GM12878 (cell line): ENCODE results near the gene RBM15B. TPM values are rescaled to one million over a fixed set of nuclear protein-coding genes. Genes with fewer than 3 reads are reported as not detected.

Experiments
- ASH2L ChIP-seq: fragments of 300-600, 200-600 bp; sonication (generic); IDR thresholded peaks from 2 replicates; pipeline ENCODE4 v1.6.1; 2017; ENCODE audit warnings: low read depth, mild to moderate bottlenecking, borderline replicate concordance
- BHLHE40 ChIP-seq, 2 experiments: fragments of 450-650 bp in 1 of 2; IDR thresholded peaks; 2 replicates each; pipeline ENCODE4 v1.6.1; 2011 to 2017; ENCODE audit warnings: low read depth in 2 of 2, borderline replicate concordance in 1 of 2, improper control_type of control experiment in 1 of 2, low read length in 1 of 2, mild to moderate bottlenecking in 1 of 2
- CBFB ChIP-seq: IDR thresholded peaks from 2 replicates; pipeline ENCODE4 v1.6.1; 2016; ENCODE audit warnings: antibody characterized with exemption, low read depth
- CEBPZ ChIP-seq: fragments of 150-350 bp; IDR thresholded peaks from 2 replicates; pipeline ENCODE4 v1.6.1; 2016; ENCODE audit warnings: low read depth, low read length
- CHD1 ChIP-seq: IDR thresholded peaks from 2 replicates; pipeline ENCODE4 v1.6.1; 2012; ENCODE audit warnings: low read depth, low read length, improper control_type of control experiment
- CHD2 ChIP-seq: IDR thresholded peaks from 2 replicates; pipeline ENCODE4 v1.6.1; 2011; ENCODE audit warnings: low read depth, low read length, improper control_type of control experiment, borderline replicate concordance
- CHD4 ChIP-seq: fragments of 200-600 bp; sonication (generic); IDR thresholded peaks from 2 replicates; pipeline ENCODE4 v1.6.1; 2016; ENCODE audit warnings: mild to moderate bottlenecking
- CREB1 ChIP-seq: IDR thresholded peaks from 2 replicates; pipeline ENCODE4 v1.6.1; 2012; ENCODE audit warnings: low read depth, mild to moderate bottlenecking, inconsistent platforms
- EP300 ChIP-seq, 2 experiments: fragments of 150-350 bp in 1 of 2; IDR thresholded peaks; 2 replicates each; pipeline ENCODE4 v1.6.1; 2011 to 2012; ENCODE audit warnings: low read depth in 2 of 2, low read length in 2 of 2, borderline replicate concordance in 1 of 2, improper control_type of control experiment in 1 of 2, inconsistent platforms in 1 of 2; ENCODE audit not compliant: control insufficient read depth in 1 of 2
- FOXK2 ChIP-seq: fragments of 450-650 bp; IDR thresholded peaks from 2 replicates; pipeline ENCODE4 v1.6.1; 2017; ENCODE audit warnings: mild to moderate bottlenecking, moderate library complexity
- IRF3 ChIP-seq: fragments of 450-650 bp; IDR thresholded peaks from 2 replicates; pipeline ENCODE4 v1.6.1; 2014; ENCODE audit warnings: mild to moderate bottlenecking
- MLLT1 ChIP-seq: fragments of 450-650 bp; IDR thresholded peaks from 2 replicates; pipeline ENCODE4 v1.6.1; 2016; ENCODE audit warnings: mild to moderate bottlenecking
- RELA ChIP-seq: fragments of 450-650 bp; IDR thresholded peaks from 2 replicates; pipeline ENCODE4 v1.8.0; 2014; ENCODE audit warnings: borderline replicate concordance; ENCODE audit not compliant: partially characterized antibody
- SMAD1 ChIP-seq: fragments of 450-650 bp; IDR thresholded peaks from 2 replicates; pipeline ENCODE4 v1.6.1; 2018; ENCODE audit warnings: mild to moderate bottlenecking, low read depth; ENCODE audit not compliant: partially characterized antibody
- SMARCA5 ChIP-seq: fragments of 450-650 bp; IDR thresholded peaks from 2 replicates; pipeline ENCODE4 v1.6.1; 2017; ENCODE audit warnings: mild to moderate bottlenecking
- SRF ChIP-seq, 2 experiments: IDR thresholded peaks; 2 replicates each; pipeline ENCODE4 v1.6.1; 2011; ENCODE audit warnings: low read depth in 2 of 2, low read length in 2 of 2, mild to moderate bottlenecking in 1 of 2, moderate library complexity in 1 of 2
- USF2 ChIP-seq: IDR thresholded peaks from 2 replicates; pipeline ENCODE4 v1.6.1; 2011; ENCODE audit warnings: low read depth, low read length, improper control_type of control experiment, borderline replicate concordance
- ZBTB11 ChIP-seq: fragments of 450-650 bp; formaldehyde crosslinking; IDR thresholded peaks from 2 replicates; pipeline ENCODE4 v1.5.0; 2022; ENCODE audit warnings: mild to moderate bottlenecking, missing genetic modification characterization
- polyA plus RNA-seq, 11 experiments: library from polyadenylated mRNA; depleted of rRNA in 4 of 11; unstranded in 6 of 11; stranded (reverse) in 5 of 11; fragments of >200 nt; fragmentation: Nextera tagmentation in 4 of 11; fragmentation: Illumina TruSeq in 1 of 11; extraction: Ambion mirVana in 4 of 11; extraction: Trizol in 1 of 11; gene quantifications; 1 replicate in 1 of 11; 2 replicates in 10 of 11; pipeline versions ENCODE4 v1.2.1 to v1.2.3, GENCODE V29; 2011 to 2016; ENCODE audit warnings: inconsistent platforms in 2 of 11, missing spikeins in 2 of 11, low read depth in 1 of 11
- total RNA-seq, 4 experiments: library from RNA; depleted of rRNA in 3 of 4; stranded (reverse); fragments of >200 nt in 3 of 4; fragmentation: Illumina TruSeq in 1 of 4; extraction: Trizol in 1 of 4; gene quantifications; 2 replicates each; pipeline versions ENCODE4 v1.2.1 to v1.2.3, GENCODE V29; 2013 to 2021

The RBM15B gene
- total and polyA plus RNA-seq, 10 of the 15 experiments (the other 5 are each of a cell fraction or from before 2014, with no cell fraction given): 2.4 to 34.5 (median 19.1) TPM

GRCh38 chr3:51384726-51385473 lies 6.2 kb upstream of the RBM15B start, which contains the start of gene MANF (continued):
- TF ChIP-seq IRF3: peak; percentile 96
- 0 out of 4 replicates have a peak, but pooled peaks of 1 of the 2 experiments have one; percentile 30 for TF ChIP-seq SRF (IDR thresholded peaks at IDR 0.05; ENCODE audit: low read depth in 2 of 2, low read length in 2 of 2)
- TF ChIP-seq MLLT1: peak; percentile 82
- peak; percentile 97 for TF ChIP-seq CREB1
- peak; percentile 73; the same call in 1 of the 2 replicates for TF ChIP-seq CBFB
- peak; percentile 96 for TF ChIP-seq CHD2
- no peak for TF ChIP-seq RELA
- TF ChIP-seq ASH2L: no peak
- peak in 1 of 2 experiments; percentile 55; a peak in 2 of 4 replicates for TF ChIP-seq BHLHE40 (IDR thresholded peaks at IDR 0.05; ENCODE audit: borderline replicate concordance in 1 of 2, low read depth in 2 of 2, low read length in 1 of 2)
- TF ChIP-seq EP300 (IDR thresholded peaks at IDR 0.05; ENCODE audit: borderline replicate concordance in 1 of 2, control insufficient read depth in 1 of 2, low read depth in 2 of 2, low read length in 2 of 2): peak in 1 of 2 experiments; percentile 13; a peak in 1 of 4 replicates
- TF ChIP-seq ZBTB11 (CRISPR knock-in tag): 0 out of 2 replicates have a peak, but pooled peaks have one; percentile 12
- TF ChIP-seq CHD1: no peak
- TF ChIP-seq USF2: peak; percentile 16; the same call in 1 of the 2 replicates
- TF ChIP-seq CHD4: no peak
- no peak for TF ChIP-seq FOXK2
- 0 out of 2 replicates have a peak, but pooled peaks have one; percentile 37 for TF ChIP-seq SMARCA5
- TF ChIP-seq SMAD1: peak; percentile 23
- peak; percentile 77 for TF ChIP-seq CEBPZ
